A673 (cell line): Measurements from ENCODE around the gene HOXD8. TPM values are rescaled to one million over a fixed set of nuclear protein-coding genes. Genes with fewer than 3 reads are reported as not detected.

Experiments used
- BruUV-seq: library from RNA; stranded (reverse); fragments of 400-500 nt; replicated peaks from 2 replicates; lab custom pipeline; 2021; lab: Mats Ljungman, UMichigan
- CTCF ChIA-PET: fragments of 300-600 bp; sonication (Branson Sonifier 250); formaldehyde crosslinking; loops from one replicate; lab custom pipeline; 2022; ENCODE audit warnings: antibody characterized with exemption; lab: Charles Lee
- POLR2A ChIA-PET: fragments of 300-600 bp; sonication (Branson Sonifier 250); formaldehyde crosslinking; loops from one replicate; lab custom pipeline; 2022; ENCODE audit warnings: antibody characterized with exemption; ENCODE audit not compliant: low non-redundant PET; lab: Charles Lee
- DNase-seq: peaks from one replicate; pipeline ENCODE4 v3.0.0-alpha.2; 2015; ENCODE audit warnings: low spot score
- H3K27ac ChIP-seq: fragments of 200-600 bp; sonication (generic); 2 replicates; pipeline ENCODE4 v1.5.1; 2016; ENCODE audit warnings: mixed run types, low read depth, mild to moderate bottlenecking, mixed read lengths, antibody characterized with exemption, low read length; ENCODE audit not compliant: poor library complexity, severe bottlenecking
- H3K27me3 ChIP-seq: fragments of 200-600 bp; sonication (generic); replicated peaks from 2 replicates; pipeline ENCODE4 v1.6.1; 2017; ENCODE audit warnings: mixed run types, low read depth, mild to moderate bottlenecking, mixed read lengths, antibody characterized with exemption, low read length; ENCODE audit not compliant: insufficient read depth, poor library complexity
- H3K36me3 ChIP-seq: fragments of 200-600 bp; sonication (generic); 2 replicates; pipeline ENCODE4 v1.6.1; 2016; ENCODE audit warnings: mixed run types, mild to moderate bottlenecking, mixed read lengths, antibody characterized with exemption, low read length; ENCODE audit not compliant: insufficient read depth, poor library complexity, severe bottlenecking
- H3K4me1 ChIP-seq: fragments of 200-600 bp; sonication (generic); 2 replicates; pipeline ENCODE4 v1.6.1; 2017; ENCODE audit warnings: mixed run types, mild to moderate bottlenecking, mixed read lengths, antibody characterized with exemption, low read length; ENCODE audit not compliant: insufficient read depth, poor library complexity, severe bottlenecking
- H3K4me3 ChIP-seq: fragments of 200-600 bp; sonication (generic); 2 replicates; pipeline ENCODE4 v1.5.1; 2016; ENCODE audit warnings: low read depth, mixed run types, mild to moderate bottlenecking, mixed read lengths, low read length; ENCODE audit not compliant: poor library complexity, severe bottlenecking
- H3K9me3 ChIP-seq: fragments of 200-600 bp; sonication (generic); 2 replicates; pipeline ENCODE4 v1.6.1; 2016; ENCODE audit warnings: mixed run types, low read depth, mild to moderate bottlenecking, mixed read lengths, antibody characterized with exemption, low read length; ENCODE audit not compliant: poor library complexity, severe bottlenecking
- CTCF ChIP-seq: fragments of 300-800, 200-600 bp; sonication (generic); conservative IDR thresholded peaks from 2 replicates; pipeline ENCODE4 v1.5.1; 2017; ENCODE audit warnings: low read depth, mild to moderate bottlenecking, antibody characterized with exemption, low read length, moderate library complexity, mixed read lengths
- EZH2 ChIP-seq: fragments of 200-600 bp; sonication (generic); IDR thresholded peaks from 2 replicates; pipeline ENCODE4 v1.6.1; 2017; ENCODE audit warnings: borderline replicate concordance, low read depth, mild to moderate bottlenecking, mixed read lengths, antibody characterized with exemption, low read length; ENCODE audit not compliant: poor library complexity, severe bottlenecking
- intact Hi-C: fragments of 100-400 bp; cut with micrococcal nuclease; formaldehyde crosslinking; loops from one replicate; pipeline ENCODE4 v1.10.0; 2022; ENCODE audit not compliant: unreplicated experiment
- total RNA-seq: library from RNA; stranded (reverse); gene quantifications from 2 replicates; pipeline ENCODE4 v1.2.3, GENCODE V29; 2021

Gene HOXD8
- total RNA-seq, 1 experiment from 2014 or later = 56.8 TPM

GRCh38 chr2:176169711-176170110 is 40.2 kb downstream of the HOXD8 start:
- Histone ChIP-seq H3K4me1 (peaks cover 21% of the 10 kb centered on the region), H3K4me3 (no peak overlapping the region), H3K9me3 (no peaks in the 10 kb centered on the region), H3K27me3 (no peaks in the 10 kb centered on the region), H3K36me3 (peaks cover 2% of the 10 kb centered on the region), H3K27ac (no peak overlapping the region)
- ChIA-PET CTCF (no interaction called here), POLR2A (no interaction called here)
- BruUV-seq = no TSS peak
- TF ChIP-seq EZH2 (no peak), CTCF (no peak)
- no peak for DNase-seq
- intact Hi-C loops = no loop called here

GRCh38 chr2:176170602-176171305 is 41.2 kb downstream of the HOXD8 start:
- peaks cover 31% of the 10 kb centered on the region for H3K4me1 ChIP-seq
- BruUV-seq = no TSS peak
- intact Hi-C loops = no loop called here
- H3K9me3 ChIP-seq = no peaks in the 10 kb centered on the region
- CTCF ChIA-PET = interaction anchor here (0.9 kb wide), 1 partner anchor 284 kb away, joined by 3 read pairs; no protein-coding TSS in a partner anchor
- no peak for DNase-seq
- no peak for TF ChIP-seq EZH2
- no peak for TF ChIP-seq CTCF
- H3K27me3 ChIP-seq = no peaks in the 10 kb centered on the region
- no peak overlapping the region for H3K4me3 ChIP-seq
- POLR2A ChIA-PET = no interaction called here
- no peaks in the 10 kb centered on the region for H3K36me3 ChIP-seq
- peak overlapping the region; percentile 37 for H3K27ac ChIP-seq

- DNase-seq = no peak
- Histone ChIP-seq H3K4me3 (no peak overlapping the region), H3K9me3 (no peaks in the 10 kb centered on the region), H3K36me3 (no peaks in the 10 kb centered on the region), H3K27me3 (no peaks in the 10 kb centered on the region), H3K4me1 (peaks cover 37% of the 10 kb centered on the region), H3K27ac (no peak overlapping the region)
- POLR2A ChIA-PET = no interaction called here
- BruUV-seq = no TSS peak
- CTCF ChIA-PET = interaction anchor here (0.9 kb wide), 1 partner anchor 284 kb away, joined by 3 read pairs; no protein-coding TSS in a partner anchor
- intact Hi-C loops = no loop called here
- no peak for TF ChIP-seq CTCF
- no peak for TF ChIP-seq EZH2
Measured at GRCh38 chr2:176171351-176172006, 42.0 kb downstream of the HOXD8 start.
